BJ (cell line): ENCODE results near the gene RBM38. TPM values are rescaled to one million over a fixed set of nuclear protein-coding genes. Genes with fewer than 3 reads are reported as not detected.

Experiments used
- CTCF ChIA-PET: fragments of 350-600 bp; formaldehyde crosslinking; extraction: SDS; loops from one replicate; lab custom pipeline; 2021; ENCODE audit warnings: antibody characterized with exemption, inconsistent platforms; lab: Yijun Ruan, JAX
- POLR2A ChIA-PET: fragments of 300-600 bp; sonication (Branson Sonifier 250); formaldehyde crosslinking; extraction: SDS; loops from one replicate; lab custom pipeline; 2021; ENCODE audit warnings: antibody characterized with exemption; lab: Charles Lee
- DNase-seq: peaks from one replicate; pipeline ENCODE4 v3.0.0-alpha.2; 2011; ENCODE audit warnings: low read depth
- H3K27me3 ChIP-seq: 2 replicates; pipeline ENCODE4 v1.6.0; 2011; ENCODE audit warnings: low read length; ENCODE audit not compliant: control insufficient read depth, insufficient read depth
- H3K36me3 ChIP-seq: 2 replicates; pipeline ENCODE4 v1.5.1; 2011; ENCODE audit warnings: low read length; ENCODE audit not compliant: control insufficient read depth, insufficient read depth
- H3K4me3 ChIP-seq: 2 replicates; pipeline ENCODE4 v1.5.1; 2011; ENCODE audit warnings: low read depth, mild to moderate bottlenecking, control low read depth, low read length
- polyA plus RNA-seq: library from polyadenylated mRNA; depleted of rRNA; stranded (reverse); fragments of >200 nt; gene quantifications from 2 replicates; pipeline ENCODE4 v1.2.3, GENCODE V29; 2011
- TF ChIP-seq, protein P1 (sequence below): IDR thresholded peaks from 2 replicates; pipeline ENCODE4 v1.5.1; 2011; ENCODE audit warnings: low read depth, mild to moderate bottlenecking, control low read depth, inconsistent platforms, low read length, moderate library complexity; ENCODE audit not compliant: insufficient read depth

Gene RBM38
- polyA plus RNA-seq, 1 experiment, result 5.2 TPM

DNA sequence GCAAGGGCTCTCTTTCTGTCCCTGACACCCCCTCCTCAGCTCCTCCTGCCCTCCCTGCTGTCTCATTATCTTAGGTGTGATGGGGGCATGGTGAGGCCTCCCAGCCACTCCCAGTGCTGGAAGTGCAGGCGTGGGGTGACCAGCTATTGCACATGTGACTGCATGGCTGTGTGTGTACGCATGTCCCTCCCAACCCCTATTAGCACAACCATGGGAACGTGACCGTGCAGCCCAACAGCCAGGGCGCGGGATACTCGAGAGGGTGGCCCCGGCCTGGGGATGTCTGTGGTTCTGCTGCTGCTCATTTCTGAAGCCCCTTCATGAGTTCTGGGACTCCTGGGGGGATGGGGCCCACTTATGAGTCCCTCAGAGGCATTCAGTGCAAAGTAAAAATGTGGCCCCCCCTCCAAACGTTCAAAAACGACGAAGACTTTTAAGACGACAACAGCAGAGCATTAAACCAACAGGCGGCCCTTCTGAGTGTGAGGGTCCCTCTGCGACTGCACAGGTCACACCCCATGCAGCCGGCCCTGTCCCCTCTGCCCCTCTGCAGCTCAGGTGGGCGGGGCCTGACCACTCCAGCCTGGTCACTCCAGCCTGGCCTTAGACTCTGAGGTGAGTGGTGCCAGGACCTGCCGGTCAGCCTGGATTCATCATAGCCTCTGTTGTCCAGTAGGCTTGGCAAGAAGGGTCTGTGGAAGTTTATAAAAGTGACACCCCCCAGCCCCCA, 51.1 kb downstream of the RBM38 start:
- ChIA-PET CTCF (no interaction called here), POLR2A (no interaction called here)
- H3K36me3 ChIP-seq, result no peaks in the 10 kb centered on the region
- DNase-seq, result no peak
- H3K4me3 ChIP-seq, result no peak overlapping the region
- TF ChIP-seq, protein P1, sequence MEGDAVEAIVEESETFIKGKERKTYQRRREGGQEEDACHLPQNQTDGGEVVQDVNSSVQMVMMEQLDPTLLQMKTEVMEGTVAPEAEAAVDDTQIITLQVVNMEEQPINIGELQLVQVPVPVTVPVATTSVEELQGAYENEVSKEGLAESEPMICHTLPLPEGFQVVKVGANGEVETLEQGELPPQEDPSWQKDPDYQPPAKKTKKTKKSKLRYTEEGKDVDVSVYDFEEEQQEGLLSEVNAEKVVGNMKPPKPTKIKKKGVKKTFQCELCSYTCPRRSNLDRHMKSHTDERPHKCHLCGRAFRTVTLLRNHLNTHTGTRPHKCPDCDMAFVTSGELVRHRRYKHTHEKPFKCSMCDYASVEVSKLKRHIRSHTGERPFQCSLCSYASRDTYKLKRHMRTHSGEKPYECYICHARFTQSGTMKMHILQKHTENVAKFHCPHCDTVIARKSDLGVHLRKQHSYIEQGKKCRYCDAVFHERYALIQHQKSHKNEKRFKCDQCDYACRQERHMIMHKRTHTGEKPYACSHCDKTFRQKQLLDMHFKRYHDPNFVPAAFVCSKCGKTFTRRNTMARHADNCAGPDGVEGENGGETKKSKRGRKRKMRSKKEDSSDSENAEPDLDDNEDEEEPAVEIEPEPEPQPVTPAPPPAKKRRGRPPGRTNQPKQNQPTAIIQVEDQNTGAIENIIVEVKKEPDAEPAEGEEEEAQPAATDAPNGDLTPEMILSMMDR, result no peak
- H3K27me3 ChIP-seq, result no peaks in the 10 kb centered on the region

DNA sequence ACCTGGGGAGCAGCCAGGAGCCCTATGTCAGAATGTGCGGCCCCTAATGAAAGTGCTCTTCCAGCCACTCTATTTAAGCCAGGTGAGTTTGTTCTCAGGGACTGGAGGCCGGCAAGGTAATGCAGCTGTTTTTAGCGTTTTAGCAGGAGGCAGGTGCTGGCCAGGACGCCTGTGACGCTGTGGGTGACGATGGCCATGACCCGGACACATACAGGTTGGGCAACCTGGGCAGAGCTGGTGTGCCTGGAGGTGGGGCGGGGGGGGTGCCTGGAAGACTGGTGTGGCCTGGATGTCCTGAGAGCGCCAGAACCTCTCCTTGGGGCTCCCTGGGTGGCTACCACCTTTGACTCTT, 51.7 kb downstream of the RBM38 start:
- TF ChIP-seq, protein P1, result no peak

DNA sequence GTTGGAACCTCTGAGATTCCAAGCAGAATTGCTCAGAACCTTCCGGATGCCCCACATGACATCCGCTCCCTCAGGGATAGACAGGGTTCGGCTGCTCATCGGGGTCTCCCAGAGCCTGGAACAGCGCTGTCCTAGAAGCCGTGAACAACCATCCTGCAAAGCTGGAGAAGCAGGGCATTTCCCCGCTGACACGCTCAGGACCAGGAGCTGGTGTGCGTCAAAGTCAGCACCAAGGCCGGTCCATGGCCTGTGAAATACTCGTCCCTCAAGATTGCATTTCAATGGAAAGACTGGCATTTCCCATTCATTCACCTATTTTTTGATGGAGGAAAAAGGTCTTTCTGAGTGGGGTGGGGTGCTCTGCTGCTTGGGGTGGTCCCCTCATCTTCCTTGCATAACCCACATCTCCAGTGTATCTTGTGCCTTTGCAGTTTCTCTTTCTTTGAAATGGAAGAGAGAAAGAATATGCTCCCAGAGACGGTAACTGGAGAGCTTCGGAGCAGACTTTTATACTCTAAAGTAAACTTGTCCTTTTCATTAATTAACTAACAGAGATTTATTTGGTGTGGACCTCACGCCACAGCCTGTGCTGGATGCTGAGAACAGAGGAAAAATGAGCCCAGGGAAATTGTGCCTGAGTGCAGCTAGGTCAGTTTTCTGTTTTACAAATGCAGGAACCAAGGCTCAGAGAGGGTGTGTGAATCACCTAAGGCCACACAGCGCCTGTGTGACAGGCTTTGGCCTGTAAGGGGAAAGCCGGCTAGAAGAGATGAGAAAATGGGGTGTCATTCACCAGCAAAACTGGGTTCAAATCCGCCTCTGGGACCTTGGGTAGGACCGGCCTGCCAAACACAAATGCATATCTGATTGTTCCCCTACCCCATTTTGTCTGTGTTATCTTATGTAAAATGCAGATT, 52.4 kb downstream of the RBM38 start:
- no peak for DNase-seq
- H3K4me3 ChIP-seq, result no peak overlapping the region
- ChIA-PET CTCF (interaction anchor here (1.0 kb wide), 1 partner anchor 62 kb away, joined by 3 read pairs; no protein-coding TSS in a partner anchor), POLR2A (no interaction called here)
- H3K27me3 ChIP-seq, result peaks cover 1% of the 10 kb centered on the region; the same call in 1 of the 2 replicates
- H3K36me3 ChIP-seq, result no peaks in the 10 kb centered on the region
- TF ChIP-seq, protein P1, result no peak

More for the DNA sequence above, 51.7 kb downstream of the RBM38 start:
- Histone ChIP-seq H3K4me3 (no peak overlapping the region), H3K36me3 (no peaks in the 10 kb centered on the region), H3K27me3 (no peaks in the 10 kb centered on the region)
- CTCF ChIA-PET, result interaction anchor here (1.0 kb wide), 1 partner anchor 61 kb away, joined by 3 read pairs; no protein-coding TSS in a partner anchor
- DNase-seq, result no peak
- POLR2A ChIA-PET, result no interaction called here

DNA sequence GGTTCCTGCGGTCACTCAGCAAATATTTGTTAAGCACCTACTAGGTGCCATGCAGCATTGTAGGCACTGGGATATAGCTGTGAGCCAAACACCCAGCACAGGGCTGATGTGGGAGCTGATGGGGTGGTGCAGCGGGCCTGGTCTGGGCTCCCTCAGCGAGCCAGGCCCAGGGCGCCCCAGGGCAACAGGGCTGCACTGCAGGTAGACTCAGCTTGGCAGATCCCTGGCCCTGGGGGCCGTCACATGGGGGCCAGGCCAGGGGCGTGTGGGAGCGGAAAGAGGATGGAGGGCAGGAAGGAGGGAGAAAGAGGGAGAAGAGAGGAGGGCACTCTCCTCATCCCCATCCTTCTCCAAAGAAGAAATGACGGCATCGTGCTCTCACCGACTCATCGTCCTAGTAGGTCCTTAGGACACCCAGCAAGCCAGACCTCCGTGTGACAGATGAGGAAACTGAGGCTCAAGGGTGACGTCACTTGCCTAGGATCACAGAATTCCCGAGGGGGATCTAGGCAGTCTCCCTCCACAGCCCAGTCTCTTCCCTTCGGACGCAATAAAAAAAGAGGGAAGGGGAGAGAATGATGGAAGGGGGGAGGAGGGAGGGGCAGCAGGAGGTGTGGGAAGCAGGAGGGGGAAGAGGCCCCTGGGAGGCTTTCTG, 53.3 kb downstream of the RBM38 start:
- Histone ChIP-seq H3K4me3 (no peak overlapping the region), H3K36me3 (no peaks in the 10 kb centered on the region), H3K27me3 (peaks cover 6% of the 10 kb centered on the region; the same call in 1 of the 2 replicates)
- TF ChIP-seq, protein P1, result no peak
- CTCF ChIA-PET, result interaction anchor here (0.6 kb wide), 1 partner anchor 807 kb away, joined by 3 read pairs; no protein-coding TSS in a partner anchor
- DNase-seq, result no peak
- POLR2A ChIA-PET, result no interaction called here
